SK-N-MC (cell line): ENCODE measurements around the gene TMEM43.

Experiments
- EZH2 ChIP-seq: fragments of 200-600 bp; sonication (generic); IDR thresholded peaks from one replicate; pipeline ENCODE4 v1.6.1; 2017; ENCODE audit warnings: antibody characterized with exemption
- FOXP2 ChIP-seq: optimal IDR thresholded peaks from 2 replicates; pipeline ENCODE3; 2011; ENCODE audit warnings: mild to moderate bottlenecking, moderate library complexity; ENCODE audit not compliant: insufficient read depth; ENCODE audit errors: extremely low read length, control extremely low read depth
- POLR2AphosphoS5 ChIP-seq: IDR thresholded peaks from 2 replicates; pipeline ENCODE4 v1.6.1; 2012; ENCODE audit warnings: mild to moderate bottlenecking, low read depth, low read length, borderline replicate concordance

DNA sequence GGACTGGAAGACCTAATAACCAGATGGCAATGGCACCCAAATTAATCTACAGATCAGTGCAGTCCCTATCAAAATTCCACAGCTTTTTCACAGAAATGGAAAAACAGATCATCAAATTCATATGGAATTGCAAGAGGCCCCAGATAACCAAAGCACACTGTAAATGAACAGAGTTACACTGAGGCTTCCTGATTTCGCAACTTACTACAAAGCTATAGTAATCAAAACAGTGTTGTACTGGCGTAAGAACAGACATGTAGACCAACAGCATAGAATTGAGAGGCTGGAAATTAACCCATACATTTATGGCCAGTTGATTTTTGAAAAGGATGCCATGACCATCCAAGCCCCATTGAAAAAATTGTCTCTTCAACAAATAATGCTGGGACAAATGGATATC lies 37.3 kb downstream of the TMEM43 start:
- TF ChIP-seq POLR2AphosphoS5 (no peak), EZH2 (no peak), FOXP2 (no peak)
